H9 (cell line): Measurements from ENCODE around the gene TRAPPC2. TPM values are rescaled to one million over a fixed set of nuclear protein-coding genes. Genes with fewer than 3 reads are reported as not detected.

Experiments
- DNase-seq: peaks from one replicate; pipeline ENCODE4 v3.0.0-alpha.2; 2017
- H2AFZ ChIP-seq: one replicate; pipeline ENCODE4 v1.6.1; 2013; ENCODE audit warnings: mild to moderate bottlenecking, low read length, control low read depth, moderate library complexity
- H2AK5ac ChIP-seq: 2 replicates; pipeline ENCODE4 v1.6.1; 2013; ENCODE audit warnings: low read length, control low read depth, mixed read lengths; ENCODE audit not compliant: insufficient read length
- H2BK120ac ChIP-seq: one replicate; pipeline ENCODE4 v1.6.1; 2013; ENCODE audit warnings: low read depth, mild to moderate bottlenecking, low read length, control low read depth, inconsistent platforms; ENCODE audit not compliant: poor library complexity, severe bottlenecking
- H2BK12ac ChIP-seq: 2 replicates; pipeline ENCODE4 v1.6.1; 2013; ENCODE audit warnings: low read length, control low read depth, mixed read lengths, low read depth; ENCODE audit not compliant: insufficient read length
- H2BK15ac ChIP-seq: 2 replicates; pipeline ENCODE4 v1.6.1; 2013; ENCODE audit warnings: low read depth, low read length, control low read depth
- H2BK20ac ChIP-seq: one replicate; pipeline ENCODE4 v1.6.1; 2013; ENCODE audit warnings: low read depth, mild to moderate bottlenecking, low read length, control low read depth, inconsistent platforms; ENCODE audit not compliant: poor library complexity, severe bottlenecking
- H2BK5ac ChIP-seq: 2 replicates; pipeline ENCODE4 v1.6.1; 2013; ENCODE audit warnings: low read length, control low read depth, mixed read lengths; ENCODE audit not compliant: insufficient read length
- H3K14ac ChIP-seq: 2 replicates; pipeline ENCODE4 v1.6.1; 2013; ENCODE audit warnings: low read length, control low read depth; ENCODE audit not compliant: insufficient read depth
- H3K18ac ChIP-seq: 2 replicates; pipeline ENCODE4 v1.6.1; 2013; ENCODE audit warnings: low read depth, mild to moderate bottlenecking, mixed read lengths, low read length, control low read depth; ENCODE audit not compliant: insufficient read length
- H3K23ac ChIP-seq: 2 replicates; pipeline ENCODE4 v1.6.1; 2013; ENCODE audit warnings: low read length, control low read depth, mixed read lengths, low read depth; ENCODE audit not compliant: insufficient read length
- H3K23me2 ChIP-seq: 2 replicates; pipeline ENCODE4 v1.6.1; 2013; ENCODE audit warnings: low read depth, mild to moderate bottlenecking, mixed read lengths, low read length, control low read depth; ENCODE audit not compliant: insufficient read length, poor library complexity, severe bottlenecking
- H3K27ac ChIP-seq: 2 replicates; pipeline ENCODE4 v1.5.1; 2013; ENCODE audit warnings: low read length, control low read depth, mixed read lengths, low read depth; ENCODE audit not compliant: insufficient read length
- H3K27me3 ChIP-seq: 2 replicates; pipeline ENCODE4 v1.6.1; 2013; ENCODE audit warnings: low read length, control low read depth, inconsistent platforms; ENCODE audit not compliant: insufficient read depth
- H3K4ac ChIP-seq: 2 replicates; pipeline ENCODE4 v1.6.1; 2013; ENCODE audit warnings: low read depth, mild to moderate bottlenecking, control low read depth, inconsistent platforms, low read length, moderate library complexity
- H3K4me1 ChIP-seq: 2 replicates; pipeline ENCODE4 v1.6.1; 2013; ENCODE audit warnings: low read length, control low read depth, inconsistent platforms; ENCODE audit not compliant: insufficient read depth
- H3K4me2 ChIP-seq: 2 replicates; pipeline ENCODE4 v1.6.1; 2013; ENCODE audit warnings: low read length, control low read depth, mixed read lengths; ENCODE audit not compliant: insufficient read length, insufficient read depth
- H3K56ac ChIP-seq: 2 replicates; pipeline ENCODE4 v1.6.1; 2013; ENCODE audit warnings: low read depth, mild to moderate bottlenecking, mixed read lengths, low read length, control low read depth; ENCODE audit not compliant: insufficient read length
- H3K79me1 ChIP-seq: 2 replicates; pipeline ENCODE4 v1.6.1; 2013; ENCODE audit warnings: low read depth, mild to moderate bottlenecking, moderate library complexity, low read length, control low read depth, inconsistent platforms; ENCODE audit not compliant: insufficient read depth, poor library complexity, severe bottlenecking
- H3K79me2 ChIP-seq: 2 replicates; pipeline ENCODE4 v1.6.1; 2013; ENCODE audit warnings: low read length, control low read depth, inconsistent platforms; ENCODE audit not compliant: insufficient read depth
- H3K9ac ChIP-seq: 2 replicates; pipeline ENCODE4 v1.6.1; 2013; ENCODE audit warnings: low read length, control low read depth, mixed read lengths; ENCODE audit not compliant: insufficient read length; ENCODE audit errors: extremely low read depth
- H3K9me3 ChIP-seq: one replicate; pipeline ENCODE4 v1.6.1; 2013; ENCODE audit warnings: low read depth, low read length, inconsistent platforms; ENCODE audit not compliant: control insufficient read depth
- H3T11ph ChIP-seq: one replicate; pipeline ENCODE4 v1.6.1; 2013; ENCODE audit warnings: mild to moderate bottlenecking, low read length, control low read depth, inconsistent platforms
- H4K20me1 ChIP-seq: one replicate; pipeline ENCODE4 v1.6.1; 2013; ENCODE audit not compliant: control insufficient read depth, insufficient read length, insufficient read depth
- H4K5ac ChIP-seq: 2 replicates; pipeline ENCODE4 v1.6.1; 2013; ENCODE audit warnings: low read depth, mild to moderate bottlenecking, mixed read lengths, low read length, control low read depth; ENCODE audit not compliant: insufficient read length
- H4K8ac ChIP-seq: replicated peaks from 2 replicates; pipeline ENCODE4 v1.6.1; 2013; ENCODE audit warnings: low read length, control low read depth, mixed read lengths, low read depth; ENCODE audit not compliant: insufficient read length
- H4K91ac ChIP-seq: 2 replicates; pipeline ENCODE4 v1.6.1; 2013; ENCODE audit warnings: low read depth, mild to moderate bottlenecking, moderate library complexity, mixed read lengths, low read length, control low read depth; ENCODE audit not compliant: insufficient read length
- H3K27ac Mint-ChIP-seq, 3 experiments: 2 replicates in 2 of 3; 3 replicates in 1 of 3; pipeline ENCODE4 v1.8.0; 2020 to 2021; ENCODE audit warnings: mixed read lengths in 3 of 3, mild to moderate bottlenecking in 1 of 3, moderate library complexity in 1 of 3
- H3K27me3 Mint-ChIP-seq: 2 replicates; pipeline ENCODE4 v1.8.0; 2021; ENCODE audit warnings: low read depth, mild to moderate bottlenecking, moderate library complexity, mixed read lengths
- H3K36me3 Mint-ChIP-seq, 3 experiments: 2 replicates in 2 of 3; 3 replicates in 1 of 3; pipeline ENCODE4 v1.8.0; 2020 to 2021; ENCODE audit warnings: low read depth in 3 of 3, mixed read lengths in 3 of 3; ENCODE audit not compliant: insufficient read depth in 1 of 3
- H3K4me1 Mint-ChIP-seq, 2 experiments: 2 replicates each; pipeline ENCODE4 v1.8.0; 2020; ENCODE audit warnings: mixed read lengths in 2 of 2
- H3K4me3 Mint-ChIP-seq, 2 experiments: 2 replicates in 1 of 2; 3 replicates in 1 of 2; pipeline ENCODE4 v1.8.0; 2020 to 2021; ENCODE audit warnings: mild to moderate bottlenecking in 2 of 2, mixed read lengths in 2 of 2, moderate library complexity in 1 of 2
- H3K9me3 Mint-ChIP-seq, 2 experiments: 2 replicates in 1 of 2; 3 replicates in 1 of 2; pipeline ENCODE4 v1.8.0; 2020; ENCODE audit warnings: mild to moderate bottlenecking in 2 of 2, mixed read lengths in 2 of 2, moderate library complexity in 1 of 2
- CTCF ChIP-seq: fragments of 200-600 bp; sonication (generic); conservative IDR thresholded peaks from 3 replicates; pipeline ENCODE4 v1.8.0; 2021; ENCODE audit warnings: antibody characterized with exemption, mild to moderate bottlenecking
- WGBS: extraction: QIAGEN DNeasy Blood & Tissue Kit; methylation state at CpG from one replicate; pipeline ENCODE4 v1.1.7; 2013; ENCODE audit warnings: missing lambda C conversion rate, low lambda C conversion rate, mixed read lengths; ENCODE audit not compliant: insufficient read length; ENCODE audit errors: extremely low coverage; 5-methylcytosine and 5-hydroxymethylcytosine counted together
- long read RNA-seq: library from polyadenylated mRNA; unstranded; transcript quantifications from one replicate; pipeline ENCODE4 v2.0.0, GENCODE V29; 2020
- total RNA-seq: library from RNA; stranded (reverse); gene quantifications from 2 replicates; pipeline ENCODE4 v1.2.1, GENCODE V29; 2021

Gene TRAPPC2
- 13.3 and 14.6 TPM in 2 replicates for total RNA-seq
- long read RNA-seq, transcript TRAPPC2-201 (5 exons, 2,716 nt) = major isoform, 25 of 48 reads
- long read RNA-seq, partial matches to known transcripts = 3 of 48 reads
- long read RNA-seq, other reads (novel, unspliced or antisense) = 15 of 48 reads

GRCh38 chrX:13734278-13735172 lies at the start of gene TRAPPC2, which contains the start of gene OFD1:
TSS of gene TRAPPC2 (minus strand) at chrX:13734620. CDS start at chrX:13719963, 14,657 bp downstream.
TSS of gene OFD1 (plus strand) at chrX:13734748. CDS start at chrX:13735072, 324 bp downstream.
- Histone ChIP-seq H2BK12ac (no peak within 1 kb of the TSS), H3K56ac (no peak within 1 kb of the TSS), H4K20me1 (no peaks in the 10 kb centered on the region), H3K23me2 (peaks cover 5% of the 10 kb centered on the region), H3K18ac (peak within 1 kb of the TSS; percentile 97), H3K4me2 (peak within 1 kb of the TSS; percentile 96), H3K9me3 (no peaks in the 10 kb centered on the region), H3K9ac (peak within 1 kb of the TSS; percentile 99), H2AFZ (no peak within 1 kb of the TSS), H3T11ph (no peak within 1 kb of the TSS), H3K79me2 (peaks cover 11% of the 10 kb centered on the region; the same call in 1 of the 2 replicates), H2BK5ac (peak within 1 kb of the TSS; percentile 89), H4K8ac (peak within 1 kb of the TSS; percentile 56), H2BK15ac (no peak within 1 kb of the TSS), H2BK120ac (no peak within 1 kb of the TSS), H3K4me1 (no peaks in the 10 kb centered on the region), H2BK20ac (no peak within 1 kb of the TSS), H3K27ac (peak within 1 kb of the TSS; percentile 95), H4K91ac (no peak within 1 kb of the TSS), H4K5ac (peak within 1 kb of the TSS; percentile 46), H3K14ac (peak within 1 kb of the TSS; percentile 95), H3K23ac (no peak within 1 kb of the TSS), H3K27me3 (no peaks in the 10 kb centered on the region), H3K4ac (no peak within 1 kb of the TSS), H3K79me1 (peaks cover 3% of the 10 kb centered on the region), H2AK5ac (no peak within 1 kb of the TSS)
- Mint-ChIP-seq H3K36me3 (peaks cover 13 to 42% (median 14%) of the 10 kb centered on the region in 3 experiments; a peak in 6 of 7 replicates), H3K27me3 (no peaks in the 10 kb centered on the region; the same call in 1 of the 2 replicates), H3K27ac (peak within 1 kb of the TSS; percentile 95 to 98 (median 97)), H3K4me1 (peaks cover 8 to 10% of the 10 kb centered on the region in 2 experiments; a peak in 3 of 4 replicates), H3K9me3 (peaks cover 24 to 60% of the 10 kb centered on the region in 2 experiments), H3K4me3 (peak within 1 kb of the TSS; percentile 89 to 90)
- TF ChIP-seq CTCF = no peak
- DNase-seq = peak; percentile 94
- WGBS = no CpG with 5 or more reads among the region's 75 CpGs
